HG03039 (cell line): ENCODE results near the gene SLC25A43.
"Not testable (repeated sequence)": the region's sequence is repeated elsewhere in the genome, so short reads cannot be mapped to it uniquely, and the experiment has no call there.

Experiments used
- ATAC-seq: cut with Tn5 transposase; IDR thresholded peaks from one replicate; pipeline ENCODE4 v1.9.1; 2021; ENCODE audit warnings: mild to moderate bottlenecking, moderate library complexity; ENCODE audit not compliant: unreplicated experiment

SLC25A43 gene

DNA sequence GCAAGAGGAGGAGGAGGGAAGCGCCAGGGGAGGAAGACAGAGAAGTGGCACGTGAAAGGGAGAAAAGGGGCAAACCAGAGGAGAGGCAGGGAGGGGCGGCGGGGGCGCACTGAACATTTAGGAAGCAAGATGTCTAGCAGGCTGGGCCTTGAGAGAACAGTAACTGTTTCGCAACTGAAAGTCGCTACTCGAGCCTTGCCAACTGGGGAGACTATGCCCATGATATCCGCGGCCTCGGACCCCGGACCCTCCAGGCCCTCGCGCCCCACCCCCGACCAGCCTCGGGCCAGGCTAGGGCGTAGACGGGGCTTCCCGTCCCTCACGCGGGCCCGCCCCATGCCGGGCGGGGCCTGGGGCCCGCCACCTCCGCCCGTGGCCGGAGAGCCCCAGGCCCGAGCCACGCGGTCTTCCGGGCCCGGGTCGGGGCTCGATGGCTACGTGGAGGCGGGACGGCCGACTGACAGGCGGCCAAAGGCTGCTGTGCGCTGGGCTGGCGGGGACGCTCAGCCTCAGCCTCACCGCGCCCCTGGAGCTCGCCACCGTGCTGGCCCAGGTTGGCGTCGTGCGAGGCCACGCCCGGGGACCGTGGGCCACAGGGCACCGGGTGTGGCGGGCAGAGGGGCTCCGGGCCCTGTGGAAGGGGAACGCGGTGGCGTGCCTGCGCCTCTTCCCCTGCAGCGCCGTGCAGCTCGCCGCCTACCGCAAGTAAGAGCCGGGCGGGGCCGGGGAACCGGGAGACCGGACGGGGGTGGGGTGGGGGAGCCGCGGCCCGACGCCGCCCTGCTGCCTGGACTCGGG lies at the start of gene SLC25A43:
SLC25A43 (plus strand) TSS at position 363 of the 798 bp plus-strand sequence; CDS start at position 431, 68 bp downstream.
- peak; percentile 92 for ATAC-seq

DNA sequence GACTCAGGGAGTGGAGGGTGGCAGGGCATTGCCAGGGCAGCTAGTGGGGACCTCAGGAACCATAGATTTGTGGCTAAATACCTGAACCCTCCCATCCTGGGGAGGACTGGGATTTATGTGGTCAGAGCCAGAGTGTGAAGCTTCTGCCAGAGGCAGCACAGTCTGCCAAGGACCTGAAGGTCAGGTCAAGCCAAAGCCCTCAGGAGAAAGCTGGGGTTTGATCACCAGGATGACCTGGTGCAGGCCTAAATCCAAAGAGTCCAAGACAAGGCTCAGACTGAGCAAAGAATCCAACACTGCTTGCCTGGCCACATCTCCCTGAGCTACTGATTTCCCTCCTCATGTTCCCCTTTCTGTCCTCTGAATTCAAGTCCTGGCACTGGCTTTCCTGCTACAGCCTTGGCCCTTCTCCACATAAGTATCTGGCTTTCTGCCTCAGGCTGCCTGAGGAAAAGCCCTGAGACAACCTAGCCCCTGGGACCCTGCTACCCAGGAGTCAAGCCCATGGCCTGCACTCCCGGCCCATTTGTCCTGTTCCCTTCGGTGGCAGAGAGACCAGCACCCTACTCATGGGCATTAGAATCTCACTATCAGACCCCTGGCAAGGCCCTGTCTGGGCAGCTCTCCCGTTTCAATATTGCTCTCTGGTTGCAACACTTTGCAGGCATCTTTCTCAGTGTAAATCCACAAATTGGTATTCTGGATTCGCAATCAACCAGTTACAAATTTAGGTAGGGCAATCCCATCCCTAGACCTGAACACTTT lies 39.3 kb upstream of the SLC25A43 start:
- no peak for ATAC-seq

DNA sequence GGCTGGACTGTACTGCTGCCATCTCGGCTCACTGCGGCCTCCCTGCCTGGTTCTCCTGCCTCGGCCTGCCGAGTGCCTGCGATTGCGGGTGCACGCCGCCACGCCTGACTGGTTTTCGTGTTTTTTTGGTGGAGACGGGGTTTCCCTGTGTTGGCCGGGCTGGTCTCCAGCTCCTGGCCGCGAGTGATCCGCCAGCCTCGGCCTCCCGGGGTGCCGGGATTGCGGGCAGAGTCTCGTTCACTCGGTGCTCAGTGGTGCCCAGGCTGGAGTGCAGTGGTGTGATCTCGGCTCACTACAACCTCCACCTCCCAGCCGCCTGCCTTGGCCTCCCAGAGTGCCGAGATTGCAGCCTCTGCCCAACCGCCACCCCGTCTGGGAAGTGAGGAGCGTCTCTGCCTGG lies 37.7 kb upstream of the SLC25A43 start:
- ATAC-seq: not testable (repeated sequence)

DNA sequence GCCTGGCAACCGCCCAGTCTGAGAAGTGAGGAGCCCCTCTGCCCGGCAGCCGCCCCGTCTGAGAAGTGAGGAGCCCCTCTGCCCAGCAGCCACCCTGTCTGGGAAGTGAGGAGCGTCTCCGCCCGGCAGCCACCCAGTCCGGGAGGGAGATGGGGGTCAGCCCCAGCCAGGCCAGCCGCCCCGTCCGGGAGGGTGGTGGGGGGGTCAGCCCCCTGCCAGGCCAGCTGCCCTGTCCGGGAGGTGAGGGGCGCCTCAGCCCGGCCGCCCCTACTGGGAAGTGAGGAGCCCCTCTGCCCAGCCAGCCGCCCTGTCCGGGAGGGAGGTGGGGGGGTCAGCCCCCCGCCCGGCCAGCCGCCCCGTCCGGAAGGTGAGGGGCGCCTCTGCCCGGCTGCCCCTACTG lies 37.1 kb upstream of the SLC25A43 start:
- not testable (repeated sequence) for ATAC-seq

DNA sequence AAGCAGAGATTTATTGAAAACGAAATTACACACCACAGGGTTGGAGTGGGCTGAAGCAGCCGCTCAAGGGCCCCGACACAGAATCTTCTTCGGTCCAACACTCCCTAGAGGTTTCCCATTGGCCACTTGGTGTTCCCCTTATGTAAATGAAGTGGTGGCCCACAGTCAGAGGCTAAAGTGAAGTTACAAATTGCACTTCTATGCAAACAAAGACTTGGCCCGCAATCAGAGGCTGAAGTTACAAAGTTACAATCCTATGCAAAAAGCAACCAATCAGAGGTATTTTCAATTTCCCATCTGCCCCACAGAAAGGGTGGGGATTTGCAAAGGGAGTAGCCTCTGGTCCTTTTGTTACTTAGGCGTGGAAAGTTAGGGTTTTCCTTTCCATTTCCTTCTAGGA lies 35.7 kb upstream of the SLC25A43 start:
- no peak for ATAC-seq

DNA sequence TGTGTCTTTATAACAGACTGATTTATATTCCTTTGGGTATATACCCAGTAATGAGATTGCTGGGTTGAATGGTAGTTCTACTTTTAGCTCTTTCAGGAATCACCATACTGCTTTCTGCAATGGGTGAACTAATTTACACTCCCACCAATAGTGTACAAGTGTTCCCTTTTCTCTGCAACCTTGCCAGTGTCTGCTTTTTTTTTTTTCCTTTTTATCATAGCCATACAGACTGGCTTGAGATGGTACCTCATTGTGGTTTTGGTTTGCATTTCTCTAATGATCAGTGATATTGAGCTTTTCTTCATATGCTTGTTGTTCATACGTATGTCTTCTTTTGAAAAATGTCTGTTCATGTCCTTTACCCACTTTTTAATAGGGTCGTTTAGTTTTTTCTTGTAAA lies 27.3 kb upstream of the SLC25A43 start:
- not testable (repeated sequence) for ATAC-seq

DNA sequence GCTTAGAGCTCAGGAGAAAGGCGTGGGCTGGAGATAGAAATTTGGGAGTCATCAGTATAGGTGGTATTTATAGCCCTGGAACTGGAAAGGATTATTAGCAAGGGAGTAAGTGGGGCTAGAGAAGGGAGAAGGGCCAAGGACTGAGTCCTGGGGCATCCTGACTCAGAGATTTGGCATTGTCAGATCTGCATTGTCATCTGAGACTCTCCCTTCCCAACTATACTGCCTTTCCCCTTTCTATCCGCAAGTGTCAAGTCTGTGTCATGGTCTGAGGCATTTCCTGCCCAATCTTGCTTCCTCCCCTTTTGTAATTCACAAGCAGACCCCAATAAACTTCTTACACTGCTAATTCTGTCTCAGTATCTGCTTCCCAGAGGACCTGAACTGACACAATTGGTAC lies 24.4 kb upstream of the SLC25A43 start:
- ATAC-seq: no peak

DNA sequence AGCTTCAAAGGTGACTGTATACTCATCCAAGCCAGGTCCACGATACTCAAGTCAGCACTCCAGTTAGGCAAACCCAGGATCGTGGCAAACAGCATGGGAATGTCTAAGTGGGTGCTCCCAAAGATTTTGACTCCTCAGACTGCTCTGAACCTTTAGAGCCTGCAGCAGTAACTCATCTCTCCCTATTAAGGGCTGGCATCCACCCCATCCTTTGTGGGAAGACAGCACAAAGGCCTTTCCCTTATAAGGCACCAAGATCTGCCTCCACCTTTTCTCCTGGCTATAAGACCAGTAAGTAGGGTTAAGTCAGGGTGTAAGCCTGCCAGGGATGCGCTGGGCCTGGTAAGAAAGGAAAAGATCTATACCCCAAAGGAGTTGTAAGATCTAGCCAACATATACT lies 23.6 kb upstream of the SLC25A43 start:
- ATAC-seq: no peak

DNA sequence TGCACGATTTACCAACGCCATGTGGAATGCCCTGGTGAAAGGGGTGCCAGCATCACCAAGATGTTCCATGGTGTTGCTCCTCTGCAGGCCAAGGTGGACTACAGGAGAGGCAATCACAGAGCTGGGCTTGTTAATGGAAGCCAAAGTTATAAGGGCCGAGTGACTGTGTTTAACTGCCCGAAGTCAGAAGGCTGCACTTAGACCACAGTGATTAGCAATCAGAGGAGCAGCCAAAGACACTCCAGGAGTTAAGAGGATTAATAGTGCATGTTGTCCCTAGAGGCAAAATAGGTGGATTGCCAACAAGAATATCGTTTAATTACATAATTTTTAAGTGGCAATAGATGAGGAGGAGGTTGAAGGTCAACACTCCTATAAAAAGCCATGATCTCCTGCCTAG lies 22.8 kb upstream of the SLC25A43 start:
- ATAC-seq: no peak

DNA sequence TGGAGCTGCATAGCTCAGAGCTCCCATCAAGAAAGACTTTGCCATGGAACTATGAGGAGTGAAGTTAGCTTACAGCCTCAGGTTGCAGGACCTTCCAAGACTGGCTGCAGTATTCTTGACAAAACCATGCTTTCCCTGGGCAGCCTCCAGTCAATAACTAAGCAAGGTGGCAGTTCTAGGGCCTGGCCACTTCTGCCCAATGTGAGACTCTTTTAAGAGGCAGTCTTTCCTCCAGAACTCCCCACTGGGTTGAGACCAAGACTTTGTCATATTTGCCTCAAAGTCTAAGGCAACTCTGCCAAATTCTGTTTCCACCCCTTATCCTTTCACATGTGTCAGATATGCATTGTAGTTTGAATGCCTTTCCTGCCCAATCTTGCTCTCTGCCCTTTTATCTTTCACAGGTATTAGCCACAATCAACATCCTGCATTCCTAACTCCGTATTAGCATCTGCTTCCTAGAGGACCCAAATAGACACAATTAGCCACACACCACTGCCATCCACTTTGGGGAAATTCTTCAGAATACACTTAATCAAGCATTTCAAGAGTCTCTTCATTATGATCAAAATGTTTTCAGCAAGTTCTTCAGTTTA lies 17.7 kb upstream of the SLC25A43 start:
- no peak for ATAC-seq

DNA sequence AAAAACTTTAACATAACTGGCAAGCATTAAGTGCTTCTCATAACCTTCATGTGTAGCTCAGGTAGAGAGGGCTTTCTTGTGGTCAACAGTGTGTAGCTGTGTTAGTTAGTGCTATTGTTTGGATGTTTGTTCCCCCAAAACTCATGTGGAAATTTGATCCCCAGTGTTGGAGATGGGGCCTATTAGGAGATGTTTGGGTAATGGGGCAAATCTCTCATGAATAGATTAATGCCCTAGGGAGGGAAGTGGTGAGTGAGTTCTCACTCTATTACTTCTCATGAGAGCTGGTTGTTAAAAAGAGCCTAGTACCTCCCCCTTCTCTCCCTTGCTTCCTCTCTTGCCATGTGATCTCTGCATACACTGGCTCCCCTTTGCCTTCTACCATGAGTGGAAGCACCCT lies 16.5 kb upstream of the SLC25A43 start:
- ATAC-seq: no peak

DNA sequence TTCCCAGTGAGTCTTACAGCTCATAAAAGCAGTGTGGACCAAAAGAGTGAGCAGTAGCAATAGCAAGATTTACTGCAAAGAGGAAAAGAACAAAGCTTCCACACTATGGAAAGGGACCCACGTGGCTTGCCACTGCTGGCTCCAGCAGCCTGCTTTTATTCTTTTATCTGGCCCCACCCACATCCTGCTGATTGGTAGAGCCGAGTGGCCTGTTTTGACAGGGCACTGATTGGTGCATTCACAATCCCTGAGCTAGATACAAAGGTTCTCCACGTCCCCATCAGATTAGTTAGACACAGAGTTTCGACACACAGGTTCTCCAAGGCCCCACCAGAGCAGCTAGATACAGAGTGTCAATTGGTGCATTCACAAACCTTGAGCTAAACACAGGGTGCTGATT lies 12.5 kb upstream of the SLC25A43 start:
- not testable (repeated sequence) for ATAC-seq

DNA sequence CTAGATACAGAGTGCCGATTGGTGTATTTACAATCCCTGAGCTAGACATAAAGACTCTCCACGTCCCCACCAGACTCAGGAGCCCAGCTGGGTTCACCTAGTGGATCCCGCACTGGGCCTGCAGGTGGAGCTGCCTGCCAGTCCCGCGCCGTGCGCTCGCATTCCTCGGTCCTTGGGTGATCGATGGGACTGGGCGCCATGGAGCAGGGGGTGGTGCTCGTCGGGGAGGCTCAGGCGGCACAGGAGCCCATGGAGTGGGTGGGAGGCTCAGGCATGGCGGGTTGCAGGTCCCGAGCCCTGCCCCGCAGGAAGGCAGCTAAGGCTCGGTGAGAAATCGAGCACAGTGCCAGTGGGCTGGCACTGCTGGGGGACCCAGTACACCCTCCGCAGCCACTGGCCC lies 11.7 kb upstream of the SLC25A43 start:
- not testable (repeated sequence) for ATAC-seq

DNA sequence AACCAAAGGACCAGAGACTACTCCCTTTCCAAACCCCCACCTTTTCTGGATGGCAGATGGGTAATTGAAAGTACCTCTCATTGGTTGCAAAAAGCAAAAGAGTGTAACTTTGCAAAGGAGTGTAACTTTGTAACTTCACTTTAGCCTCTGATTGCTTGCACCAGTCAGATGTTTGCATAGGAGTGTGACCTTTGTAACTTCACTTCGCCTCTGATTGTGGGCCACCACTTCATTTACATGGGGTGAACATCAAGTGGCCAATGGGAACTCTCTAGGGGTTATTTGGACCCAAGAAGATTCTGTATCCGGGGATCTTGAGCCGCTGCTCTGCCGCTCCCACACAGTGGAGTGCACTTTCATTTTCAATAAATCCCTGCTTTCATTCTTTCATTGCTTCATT lies 9.9 kb upstream of the SLC25A43 start:
- no peak for ATAC-seq

DNA sequence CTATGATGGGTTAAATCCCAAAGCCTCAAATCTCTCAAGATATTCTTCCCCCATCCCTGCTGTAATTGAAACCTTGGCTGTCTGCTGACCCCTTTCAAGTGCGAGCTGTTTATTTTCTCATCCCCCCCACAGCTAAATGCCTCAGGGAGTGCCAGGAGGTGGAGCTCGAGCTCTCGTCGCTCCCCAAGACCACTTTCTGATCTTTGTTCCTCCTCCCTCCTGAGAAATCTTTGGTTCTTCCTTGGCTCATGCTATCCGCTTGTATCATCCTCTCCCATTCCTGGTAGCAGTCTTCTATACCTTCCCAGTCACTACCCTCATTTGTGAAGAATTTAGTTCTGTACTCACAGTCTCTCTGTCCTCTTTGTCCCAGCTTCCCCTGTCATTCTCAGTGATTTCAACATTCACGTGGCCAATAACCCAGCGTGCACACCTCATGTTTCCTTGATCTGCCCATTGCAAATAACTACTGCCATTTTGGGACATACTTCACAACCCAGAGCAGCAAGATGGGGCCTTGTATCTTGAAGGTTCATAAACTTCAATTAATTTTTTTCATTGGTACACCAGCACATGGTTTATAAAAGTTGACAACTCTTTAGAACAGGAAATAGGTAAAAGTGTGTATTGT lies 9.2 kb upstream of the SLC25A43 start:
- no peak for ATAC-seq

DNA sequence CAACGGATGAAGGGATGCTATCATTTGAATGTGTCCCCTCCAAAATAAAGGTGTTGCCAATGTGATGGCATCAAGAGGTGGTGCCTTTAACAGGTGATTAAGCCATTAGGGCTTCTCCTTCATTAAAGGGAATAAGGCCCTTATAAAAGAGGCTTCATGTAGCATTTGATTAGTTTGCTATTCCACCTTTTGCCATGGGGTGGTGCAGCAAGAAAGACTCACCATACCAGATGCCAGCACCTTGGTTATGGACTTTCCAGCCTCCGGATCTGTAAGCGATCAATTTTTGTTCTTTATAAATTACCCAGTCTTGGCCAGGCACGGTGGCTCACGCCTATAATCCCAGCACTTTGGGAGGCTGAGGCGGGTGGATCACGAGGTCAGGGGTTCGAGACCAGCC lies 7.9 kb upstream of the SLC25A43 start:
- no peak for ATAC-seq

DNA sequence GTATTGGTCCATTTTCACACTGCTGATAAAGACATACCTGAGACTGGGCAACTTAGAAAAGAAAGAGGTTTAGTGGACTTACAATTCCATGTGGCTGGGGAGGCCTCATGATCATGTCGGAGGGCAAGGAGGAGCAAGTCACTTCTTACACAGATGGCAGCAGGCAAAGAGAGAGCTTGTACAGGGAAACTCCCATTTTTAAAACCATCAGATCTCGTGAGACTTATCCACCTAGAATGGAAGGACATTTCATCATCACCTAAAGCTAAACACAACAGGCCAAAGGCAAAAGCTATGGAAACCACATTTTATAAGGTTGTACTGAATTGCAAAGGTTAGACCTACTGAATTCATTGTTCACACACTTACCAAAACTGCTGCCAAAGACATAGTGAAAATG lies 6.0 kb upstream of the SLC25A43 start:
- no peak for ATAC-seq

DNA sequence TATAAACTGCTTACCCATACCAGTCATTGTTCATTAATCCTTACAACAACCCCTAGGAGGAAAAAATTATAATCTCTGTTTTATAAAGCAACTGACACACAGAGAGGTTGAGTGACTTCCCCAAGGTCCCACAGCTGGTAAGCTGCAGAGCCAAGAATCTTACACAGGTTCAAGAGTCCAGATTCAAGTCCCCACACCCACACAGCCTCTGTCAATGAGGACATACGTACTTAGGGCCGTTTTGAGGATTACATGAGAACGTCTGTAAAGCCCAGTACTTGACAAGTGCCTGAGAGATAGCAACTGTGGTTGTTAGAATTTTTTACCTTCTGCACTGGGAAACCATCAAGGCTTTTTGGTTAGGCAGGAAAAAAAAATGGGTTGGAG lies 556 bp upstream of the SLC25A43 start:
- no peak for ATAC-seq

DNA sequence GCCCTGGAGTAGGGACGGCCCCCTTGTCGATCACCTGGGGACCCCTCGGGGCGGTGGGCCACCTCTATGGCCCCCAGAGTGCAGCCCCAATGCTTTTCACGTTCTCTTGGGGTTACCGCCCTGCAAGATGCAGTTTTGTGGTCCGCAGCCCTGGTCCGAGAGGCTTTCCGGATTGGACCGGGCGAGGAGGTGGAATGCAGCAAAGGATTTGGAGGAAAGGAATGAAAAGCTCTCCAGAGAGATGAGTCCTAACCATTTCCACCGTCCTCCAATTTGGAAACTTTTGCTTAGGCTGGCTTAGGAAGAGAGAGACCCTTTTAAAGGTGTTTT lies 601 bp downstream of the SLC25A43 start:
- no peak for ATAC-seq

DNA sequence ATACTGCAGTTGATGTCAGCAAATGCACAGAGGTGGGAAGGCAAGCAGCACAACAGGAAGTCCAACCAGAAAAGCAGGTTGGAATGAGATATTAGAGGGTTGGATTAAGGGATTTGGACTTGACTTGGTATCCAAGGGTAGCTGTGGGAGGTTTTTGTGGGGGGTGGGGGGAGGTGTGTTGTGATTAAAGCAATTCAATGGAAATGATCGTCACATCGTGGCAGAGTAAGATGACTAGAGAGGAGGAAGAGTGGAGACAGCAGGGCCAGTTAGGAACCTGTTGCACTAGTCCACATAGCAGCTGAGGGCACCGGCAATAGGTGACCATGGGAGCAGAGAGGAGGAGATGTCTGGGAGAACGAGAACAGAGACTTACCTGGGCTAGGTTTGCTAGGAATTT lies 2.4 kb downstream of the SLC25A43 start:
- no peak for ATAC-seq

DNA sequence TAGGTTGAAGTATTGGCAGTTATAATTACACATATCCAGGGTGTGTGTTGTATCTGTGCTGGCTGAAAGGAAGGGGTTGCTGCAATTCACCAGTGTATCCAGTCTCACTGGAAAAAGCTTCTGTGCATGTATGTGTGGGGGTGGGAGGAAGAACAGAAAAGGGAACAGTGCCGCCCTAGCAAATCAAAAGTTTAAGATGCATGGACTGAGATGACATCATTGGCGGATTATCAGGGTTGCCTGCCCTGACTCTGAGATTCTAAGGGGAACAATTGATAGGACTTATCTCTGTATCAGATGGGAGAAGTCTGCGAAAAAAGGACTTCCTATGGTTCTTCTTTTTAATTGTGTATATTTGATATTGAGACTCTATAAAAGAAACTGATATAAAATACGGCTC lies 3.5 kb downstream of the SLC25A43 start:
- ATAC-seq: no peak

DNA sequence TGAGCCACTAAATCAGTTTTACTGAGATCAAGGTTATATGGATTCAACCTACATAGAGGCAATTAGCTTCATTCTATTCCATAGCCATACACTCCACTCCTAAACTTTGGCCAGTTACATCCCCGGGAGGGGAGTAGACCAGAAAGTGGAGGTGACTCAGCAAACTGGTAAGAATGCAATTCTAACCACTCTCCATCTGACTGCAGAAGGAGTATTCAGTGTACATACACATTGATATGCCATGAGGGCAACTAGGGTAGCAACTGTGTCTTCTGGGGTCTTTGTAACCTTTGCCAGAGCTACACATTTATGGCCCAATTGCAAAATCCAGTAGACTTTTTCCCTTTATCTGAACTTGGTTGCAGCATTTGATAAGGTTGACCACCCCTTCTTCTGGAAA lies 7.6 kb downstream of the SLC25A43 start:
- ATAC-seq: no peak
